GM12878 (cell line): ENCODE data around the gene PHF20. TPM values are rescaled to one million over a fixed set of nuclear protein-coding genes. Genes with fewer than 3 reads are reported as not detected.

ENCODE experiments used
- BCL3 ChIP-seq: IDR thresholded peaks from 2 replicates; pipeline ENCODE4 v1.6.1; 2011; ENCODE audit warnings: borderline replicate concordance, low read depth, mild to moderate bottlenecking, moderate library complexity, low read length; ENCODE audit not compliant: insufficient read depth, poor library complexity, severe bottlenecking
- CBX5 ChIP-seq: sonication (generic); IDR thresholded peaks from 2 replicates; pipeline ENCODE4 v1.6.1; 2016; ENCODE audit warnings: low read depth, moderate library complexity, mild to moderate bottlenecking, inconsistent platforms
- CEBPB ChIP-seq, 2 experiments: fragments of 150-350 bp in 1 of 2; IDR thresholded peaks; 2 replicates each; pipeline ENCODE4 v1.6.1; 2012 to 2014; ENCODE audit warnings: low read depth in 2 of 2, low read length in 2 of 2, borderline replicate concordance in 1 of 2, inconsistent platforms in 1 of 2
- E2F8 ChIP-seq: fragments of 450-650 bp; IDR thresholded peaks from 2 replicates; pipeline ENCODE4 v1.6.1; 2018; ENCODE audit warnings: mild to moderate bottlenecking, low read depth, moderate library complexity; ENCODE audit not compliant: partially characterized antibody
- ETV6 ChIP-seq, 2 experiments: fragments of 450-650 bp in 1 of 2; IDR thresholded peaks in 1 of 2; conservative IDR thresholded peaks in 1 of 2; 2 replicates each; pipeline ENCODE4 v1.6.1; 2014; ENCODE audit warnings: antibody characterized with exemption in 1 of 2, borderline replicate concordance in 1 of 2, low read depth in 1 of 2, mild to moderate bottlenecking in 1 of 2, moderate library complexity in 1 of 2
- GABPA ChIP-seq: IDR thresholded peaks from 2 replicates; pipeline ENCODE4 v1.6.1; 2014; ENCODE audit warnings: antibody characterized with exemption, low read depth, mild to moderate bottlenecking, inconsistent platforms
- HDAC6 ChIP-seq: fragments of 200-600 bp; sonication (generic); IDR thresholded peaks from one replicate; pipeline ENCODE4 v1.8.0; 2017; ENCODE audit warnings: antibody characterized with exemption; ENCODE audit not compliant: unreplicated experiment
- IKZF1 ChIP-seq: fragments of 450-650 bp; conservative IDR thresholded peaks from 2 replicates; pipeline ENCODE4 v1.6.1; 2017; ENCODE audit warnings: antibody characterized with exemption, mild to moderate bottlenecking
- KDM1A ChIP-seq: fragments of 200-600 bp; sonication (generic); IDR thresholded peaks from 2 replicates; pipeline ENCODE4 v1.6.1; 2016; ENCODE audit warnings: borderline replicate concordance
- MEF2A ChIP-seq: IDR thresholded peaks from 2 replicates; pipeline ENCODE4 v1.6.1; 2011; ENCODE audit warnings: low read depth, mild to moderate bottlenecking, low read length, moderate library complexity; ENCODE audit not compliant: insufficient read depth
- NFYA ChIP-seq: IDR thresholded peaks from 2 replicates; pipeline ENCODE4 v1.6.1; 2011; ENCODE audit warnings: low read depth, mild to moderate bottlenecking, low read length, improper control_type of control experiment, borderline replicate concordance
- NR2F1 ChIP-seq: fragments of 450-650 bp; conservative IDR thresholded peaks from 2 replicates; pipeline ENCODE4 v1.6.1; 2017; ENCODE audit warnings: mild to moderate bottlenecking
- RELA ChIP-seq: fragments of 450-650 bp; IDR thresholded peaks from 2 replicates; pipeline ENCODE4 v1.8.0; 2014; ENCODE audit warnings: borderline replicate concordance; ENCODE audit not compliant: partially characterized antibody
- ZBTB11 ChIP-seq: fragments of 450-650 bp; formaldehyde crosslinking; IDR thresholded peaks from 2 replicates; pipeline ENCODE4 v1.5.0; 2022; ENCODE audit warnings: mild to moderate bottlenecking, missing genetic modification characterization
- ZNF274 ChIP-seq: IDR thresholded peaks from one replicate; pipeline ENCODE4 v1.8.0; 2011; ENCODE audit not compliant: insufficient read length, insufficient read depth
- ZNF592 ChIP-seq: fragments of 450-650 bp; IDR thresholded peaks from 2 replicates; pipeline ENCODE4 v1.6.1; 2017; ENCODE audit warnings: mild to moderate bottlenecking, moderate library complexity
- polyA plus RNA-seq, 11 experiments: library from polyadenylated mRNA; depleted of rRNA in 4 of 11; unstranded in 6 of 11; stranded (reverse) in 5 of 11; fragments of >200 nt; fragmentation: Nextera tagmentation in 4 of 11; fragmentation: Illumina TruSeq in 1 of 11; extraction: Ambion mirVana in 4 of 11; extraction: Trizol in 1 of 11; gene quantifications; 1 replicate in 1 of 11; 2 replicates in 10 of 11; pipeline versions ENCODE4 v1.2.1 to v1.2.3, GENCODE V29; 2011 to 2016; ENCODE audit warnings: inconsistent platforms in 2 of 11, missing spikeins in 2 of 11, low read depth in 1 of 11
- total RNA-seq, 4 experiments: library from RNA; depleted of rRNA in 3 of 4; stranded (reverse); fragments of >200 nt in 3 of 4; fragmentation: Illumina TruSeq in 1 of 4; extraction: Trizol in 1 of 4; gene quantifications; 2 replicates each; pipeline versions ENCODE4 v1.2.1 to v1.2.3, GENCODE V29; 2013 to 2021

PHF20 gene
- total and polyA plus RNA-seq, 10 of the 15 experiments (the other 5 are each of a cell fraction or from before 2014, with no cell fraction given), result 31.6 to 91.2 (median 46.8) TPM

- TF ChIP-seq CEBPB (IDR thresholded peaks at IDR 0.05; ENCODE audit: borderline replicate concordance in 1 of 2, low read depth in 2 of 2, low read length in 2 of 2) (no peak), CBX5 (no peak), NFYA (no peak; the same call in 1 of the 2 replicates), E2F8 (peak; percentile 75), ZBTB11 (CRISPR knock-in tag) (no peak), NR2F1 (peak; percentile 63; the same call in 1 of the 2 replicates), ZNF274 (no peak), ETV6 (conservative IDR thresholded peaks at IDR 0.05 in 1 of 2, IDR thresholded peaks at IDR 0.05 in 1 of 2; ENCODE audit: borderline replicate concordance in 1 of 2, low read depth in 1 of 2) (no peak), MEF2A (no peak), RELA (peak; percentile 71), HDAC6 (no peak), GABPA (no peak), BCL3 (no peak), ZNF592 (no peak), KDM1A (no peak), IKZF1 (peak; percentile 72)
Observed at GRCh38 chr20:35771689-35772562, at the start of gene PHF20 (continued).
